Hindlimb muscle (tissue), 1 donor: ENCODE data around the gene MRS2. TPM values are rescaled to one million over a fixed set of nuclear protein-coding genes. Genes with fewer than 3 reads are reported as not detected.

Source experiments
- polyA plus RNA-seq: library from polyadenylated mRNA; unstranded; fragments of 120-200 nt; gene quantifications from one replicate; pipeline ENCODE4 v1.2.1, GENCODE V29; 2013; ENCODE audit not compliant: insufficient read length

The MRS2 gene
- polyA plus RNA-seq, 1 donor = 19.0 TPM

Other genes starting within 250 kb of the MRS2 start
- 0.08 TPM for gene DCDC2, start 44.9 kb upstream of the MRS2 start, polyA plus RNA-seq
- 2.4 TPM for gene GPLD1, start 86.6 kb downstream of the MRS2 start, polyA plus RNA-seq
- gene ALDH5A1, start 92.0 kb downstream of the MRS2 start, polyA plus RNA-seq = 8.2 TPM
- gene KIAA0319, start 243.3 kb downstream of the MRS2 start, polyA plus RNA-seq = 0.06 TPM